DOHH2 (cell line): ENCODE measurements around the gene RAD51.

ENCODE experiments used
- EZH2phosphoT487 ChIP-seq: fragments of 200-600 bp; sonication (generic); IDR thresholded peaks from 2 replicates; pipeline ENCODE4 v1.6.1; 2017; ENCODE audit warnings: borderline replicate concordance, mild to moderate bottlenecking, antibody characterized with exemption, low read length, moderate library complexity, mixed read lengths
- TF ChIP-seq, protein P1 (sequence below): fragments of 200-600 bp; sonication (generic); IDR thresholded peaks from one replicate; pipeline ENCODE4 v1.5.1; 2014; ENCODE audit warnings: antibody characterized with exemption, mild to moderate bottlenecking, low read depth, low read length; ENCODE audit not compliant: poor library complexity, severe bottlenecking

GRCh38 chr15:40743921-40744814 is 49.2 kb downstream of the RAD51 start:
- TF ChIP-seq, protein P1, sequence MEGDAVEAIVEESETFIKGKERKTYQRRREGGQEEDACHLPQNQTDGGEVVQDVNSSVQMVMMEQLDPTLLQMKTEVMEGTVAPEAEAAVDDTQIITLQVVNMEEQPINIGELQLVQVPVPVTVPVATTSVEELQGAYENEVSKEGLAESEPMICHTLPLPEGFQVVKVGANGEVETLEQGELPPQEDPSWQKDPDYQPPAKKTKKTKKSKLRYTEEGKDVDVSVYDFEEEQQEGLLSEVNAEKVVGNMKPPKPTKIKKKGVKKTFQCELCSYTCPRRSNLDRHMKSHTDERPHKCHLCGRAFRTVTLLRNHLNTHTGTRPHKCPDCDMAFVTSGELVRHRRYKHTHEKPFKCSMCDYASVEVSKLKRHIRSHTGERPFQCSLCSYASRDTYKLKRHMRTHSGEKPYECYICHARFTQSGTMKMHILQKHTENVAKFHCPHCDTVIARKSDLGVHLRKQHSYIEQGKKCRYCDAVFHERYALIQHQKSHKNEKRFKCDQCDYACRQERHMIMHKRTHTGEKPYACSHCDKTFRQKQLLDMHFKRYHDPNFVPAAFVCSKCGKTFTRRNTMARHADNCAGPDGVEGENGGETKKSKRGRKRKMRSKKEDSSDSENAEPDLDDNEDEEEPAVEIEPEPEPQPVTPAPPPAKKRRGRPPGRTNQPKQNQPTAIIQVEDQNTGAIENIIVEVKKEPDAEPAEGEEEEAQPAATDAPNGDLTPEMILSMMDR: peak; percentile 23
- TF ChIP-seq EZH2phosphoT487: no peak
